NCI-H82 (cell line): ENCODE measurements around the gene SPAG9.
"Not testable (repeated sequence)": the region's sequence is repeated elsewhere in the genome, so short reads cannot be mapped to it uniquely, and the experiment has no call there.

Source experiments
- DNase-seq: peaks from one replicate; lab custom pipeline; 2025; lab: John Stamatoyannopoulos, UW

SPAG9 gene

GRCh38 chr17:51132964-51133319 is 12.3 kb upstream of the SPAG9 start:
- DNase-seq = no peak

GRCh38 chr17:51128076-51128475 is 7.4 kb upstream of the SPAG9 start:
- DNase-seq = no peak

- no peak for DNase-seq
These were observed 4.2 kb upstream of the SPAG9 start for GRCh38 chr17:51124640-51125503.

GRCh38 chr17:51122473-51123115 is 1.9 kb upstream of the SPAG9 start:
- DNase-seq = not testable (repeated sequence)

- peak; percentile 79 for DNase-seq
These were observed 1.2 kb upstream of the SPAG9 start for GRCh38 chr17:51121620-51122472.

- DNase-seq = peak; percentile 78
These were observed 320 bp downstream of the SPAG9 start for GRCh38 chr17:51120357-51120738.

- DNase-seq = peak; percentile 65
These were observed 982 bp downstream of the SPAG9 start for GRCh38 chr17:51119415-51120356.

GRCh38 chr17:51118330-51119195 is 2.1 kb downstream of the SPAG9 start:
- peak; percentile 91 for DNase-seq

GRCh38 chr17:51115179-51115578 is 5.5 kb downstream of the SPAG9 start:
- no peak for DNase-seq

- not testable (repeated sequence) for DNase-seq
These were observed 8.1 kb downstream of the SPAG9 start for GRCh38 chr17:51112303-51113222.

GRCh38 chr17:51107778-51108177 is 12.9 kb downstream of the SPAG9 start:
- DNase-seq = no peak

- DNase-seq = no peak
These were observed 17.2 kb downstream of the SPAG9 start for GRCh38 chr17:51103451-51103850.

- no peak for DNase-seq
These were observed 17.6 kb downstream of the SPAG9 start for GRCh38 chr17:51103050-51103449.

- DNase-seq = no peak
These were observed 22.8 kb downstream of the SPAG9 start for GRCh38 chr17:51097708-51098446.

- DNase-seq = peak; percentile 19
These were observed 29.0 kb downstream of the SPAG9 start for GRCh38 chr17:51091635-51092034.

GRCh38 chr17:51088868-51089267 is 31.8 kb downstream of the SPAG9 start:
- DNase-seq = not testable (repeated sequence)

- no peak for DNase-seq
These were observed 32.4 kb downstream of the SPAG9 start for GRCh38 chr17:51088287-51088686.

- no peak for DNase-seq
These were observed 33.5 kb downstream of the SPAG9 start for GRCh38 chr17:51087072-51087757.
